Stimulated activated CD8-positive, alpha-beta memory T cell treated with anti-CD3 and anti-CD28 coated beads, Interleukin-12 subunit alpha, Interleukin-12 subunit beta, amount 100 ng/mL, for 24 hours (primary cell): ENCODE results near the gene PCBP1.
"Not testable (repeated sequence)": the region's sequence is repeated elsewhere in the genome, so short reads cannot be mapped to it uniquely, and the experiment has no call there.

Experiments
- DNase-seq: peaks from one replicate; pipeline ENCODE4 v3.0.0-alpha.2; 2020; ENCODE audit errors: extremely low read depth

PCBP1 gene

GRCh38 chr2:70081221-70081620 is 6.1 kb upstream of the PCBP1 start:
- DNase-seq: no peak

- no peak for DNase-seq
Observed at GRCh38 chr2:70083344-70084156, 3.7 kb upstream of the PCBP1 start.

GRCh38 chr2:70084973-70085710 is 2.1 kb upstream of the PCBP1 start:
- no peak for DNase-seq

GRCh38 chr2:70085711-70086277 is 1.5 kb upstream of the PCBP1 start:
- DNase-seq: no peak

GRCh38 chr2:70086278-70086837 is 919 bp upstream of the PCBP1 start:
- no peak for DNase-seq

- DNase-seq: no peak
Observed at GRCh38 chr2:70087702-70088597, 673 bp downstream of the PCBP1 start.

GRCh38 chr2:70088598-70089219 is 1.4 kb downstream of the PCBP1 start:
- DNase-seq: no peak

- no peak for DNase-seq
Observed at GRCh38 chr2:70089220-70089982, 2.1 kb downstream of the PCBP1 start.

GRCh38 chr2:70089983-70090525 is 2.8 kb downstream of the PCBP1 start:
- no peak for DNase-seq

GRCh38 chr2:70090706-70091334 is 3.5 kb downstream of the PCBP1 start:
- DNase-seq: no peak

GRCh38 chr2:70091364-70091763 is 4.1 kb downstream of the PCBP1 start:
- DNase-seq: no peak

- no peak for DNase-seq
Observed at GRCh38 chr2:70091816-70092215, 4.5 kb downstream of the PCBP1 start.

GRCh38 chr2:70092576-70093243 is 5.4 kb downstream of the PCBP1 start:
- not testable (repeated sequence) for DNase-seq

- no peak for DNase-seq
Observed at GRCh38 chr2:70094171-70094977, 7.1 kb downstream of the PCBP1 start.

GRCh38 chr2:70094978-70095719 is 7.9 kb downstream of the PCBP1 start:
- DNase-seq: no peak

GRCh38 chr2:70095720-70096670 is 8.7 kb downstream of the PCBP1 start:
- no peak for DNase-seq
